ENCODE data around the gene TBC1D22A. TPM values are rescaled to one million over a fixed set of nuclear protein-coding genes. Genes with fewer than 3 reads are reported as not detected.

The TBC1D22A gene
- total and polyA plus RNA-seq, 10 of the 15 experiments (the other 5 are each of a cell fraction or from before 2014, with no cell fraction given), result 0.63 to 44.7 (median 27.4) TPM

DNA sequence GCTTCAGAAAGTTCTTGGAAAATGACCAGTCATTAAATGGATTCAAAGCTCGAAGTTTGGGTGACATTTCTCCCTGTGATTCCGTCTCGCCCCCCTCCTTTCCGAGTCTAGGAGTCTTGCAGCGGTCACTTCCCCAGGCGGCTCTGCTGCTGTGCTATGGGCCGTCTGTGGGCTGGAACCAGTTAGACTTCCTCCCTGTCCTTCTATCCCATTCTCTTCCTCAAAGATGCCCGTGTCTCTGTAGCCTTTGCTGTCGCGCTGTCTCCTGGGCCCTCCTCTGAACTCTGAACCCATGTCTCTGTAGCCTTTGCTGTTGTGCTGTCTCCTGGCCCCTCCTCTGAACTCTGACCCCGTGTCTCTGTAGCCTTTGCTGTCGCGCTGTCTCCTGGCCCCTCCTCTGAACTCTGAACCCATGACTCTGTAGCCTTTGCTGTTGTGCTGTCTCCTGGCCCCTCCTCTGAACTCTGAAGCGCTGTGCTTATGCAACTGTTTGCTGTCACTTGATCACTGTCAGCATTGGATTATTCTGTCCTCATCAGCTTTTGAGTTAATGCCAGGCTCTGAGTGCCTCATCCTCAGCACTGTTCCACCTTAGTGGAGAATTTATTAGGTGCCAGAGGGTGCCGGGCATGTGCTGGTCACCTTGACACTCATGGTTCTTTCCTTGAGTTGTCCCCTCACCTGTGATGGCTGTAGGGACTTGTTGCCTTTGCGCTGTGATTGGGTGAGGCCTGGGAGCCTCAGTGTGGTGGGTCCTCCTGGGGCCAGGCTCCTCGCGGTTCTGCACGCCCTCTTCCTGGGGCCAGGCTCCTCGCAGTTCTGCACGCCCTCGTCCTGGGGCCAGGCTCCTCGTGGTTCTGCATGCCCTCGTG is 173.3 kb downstream of the TBC1D22A start:
- SMC1A ChIA-PET (ENCODE audit: uncharacterized antibody, unreplicated experiment), result interaction anchor here (0.7 kb wide), 1 partner anchor 12 kb away, joined by 3 read pairs; no protein-coding TSS in a partner anchor
- CTCF ChIA-PET, result interaction anchor here (0.8 kb wide), 1 partner anchor 11 kb away, joined by 3 read pairs; no protein-coding TSS in a partner anchor
- Histone ChIP-seq H4K20me1 (ENCODE audit: control insufficient read depth, insufficient read depth) (no peaks in the 10 kb centered on the region), H3K4me2 (ENCODE audit: control insufficient read depth, insufficient read depth) (no peak overlapping the region), H3K79me2 (ENCODE audit: control insufficient read depth, insufficient read depth, low read length) (peaks cover 2% of the 10 kb centered on the region; the same call in 1 of the 2 replicates), H3K36me3 (ENCODE audit: control insufficient read depth in 2 of 2, insufficient read depth in 2 of 2, low read length in 1 of 2) (peaks cover 3 to 24% of the 10 kb centered on the region in 2 experiments; a peak in 3 of 4 replicates), H3K9ac (ENCODE audit: control insufficient read depth, insufficient read depth, low read length) (no peak overlapping the region), H3K4me1 (ENCODE audit: control insufficient read depth, insufficient read depth, low read length) (peaks cover 27% of the 10 kb centered on the region), H3K27me3 (replicated peaks in 1 of 2; ENCODE audit: control insufficient read depth in 2 of 2, insufficient read depth in 2 of 2, low read length in 1 of 2) (no peaks in the 10 kb centered on the region), H2AFZ (ENCODE audit: control insufficient read depth, low read depth, low read length) (no peak overlapping the region), H3K4me3 (no peak overlapping the region), H3K9me3 (replicated peaks; ENCODE audit: control insufficient read depth, insufficient read depth, low read length) (no peaks in the 10 kb centered on the region), H3K27ac (ENCODE audit: control insufficient read depth, insufficient read depth) (no peak overlapping the region)
- ATAC-seq (no peak), FAIRE-seq (no peak), DNase-seq (ENCODE audit: low read depth, low spot score) (no peak)
- intact Hi-C loops (cut with micrococcal nuclease; ENCODE audit: unreplicated experiment), result no loop called here
- WGBS (ENCODE audit: insufficient coverage, insufficient replicate concordance, low lambda C conversion rate, missing lambda C conversion rate), result 93% methylated on average over 24 of the region's 24 CpGs
- BruUV-seq (replicated peaks), result no TSS peak
- POLR2A ChIA-PET, result no interaction called here
- RAD21 ChIA-PET (ENCODE audit: unreplicated experiment), result no interaction called here
- in situ Hi-C loops (cut with MboI), result no loop called here
- TF ChIP-seq TCF7 (IDR thresholded peaks at IDR 0.05; ENCODE audit: borderline replicate concordance), result no peak
- TF ChIP-seq, protein P1, sequence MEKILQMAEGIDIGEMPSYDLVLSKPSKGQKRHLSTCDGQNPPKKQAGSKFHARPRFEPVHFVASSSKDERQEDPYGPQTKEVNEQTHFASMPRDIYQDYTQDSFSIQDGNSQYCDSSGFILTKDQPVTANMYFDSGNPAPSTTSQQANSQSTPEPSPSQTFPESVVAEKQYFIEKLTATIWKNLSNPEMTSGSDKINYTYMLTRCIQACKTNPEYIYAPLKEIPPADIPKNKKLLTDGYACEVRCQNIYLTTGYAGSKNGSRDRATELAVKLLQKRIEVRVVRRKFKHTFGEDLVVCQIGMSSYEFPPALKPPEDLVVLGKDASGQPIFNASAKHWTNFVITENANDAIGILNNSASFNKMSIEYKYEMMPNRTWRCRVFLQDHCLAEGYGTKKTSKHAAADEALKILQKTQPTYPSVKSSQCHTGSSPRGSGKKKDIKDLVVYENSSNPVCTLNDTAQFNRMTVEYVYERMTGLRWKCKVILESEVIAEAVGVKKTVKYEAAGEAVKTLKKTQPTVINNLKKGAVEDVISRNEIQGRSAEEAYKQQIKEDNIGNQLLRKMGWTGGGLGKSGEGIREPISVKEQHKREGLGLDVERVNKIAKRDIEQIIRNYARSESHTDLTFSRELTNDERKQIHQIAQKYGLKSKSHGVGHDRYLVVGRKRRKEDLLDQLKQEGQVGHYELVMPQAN (conservative IDR thresholded peaks at IDR 0.05), result no peak
- TF ChIP-seq, protein P2, sequence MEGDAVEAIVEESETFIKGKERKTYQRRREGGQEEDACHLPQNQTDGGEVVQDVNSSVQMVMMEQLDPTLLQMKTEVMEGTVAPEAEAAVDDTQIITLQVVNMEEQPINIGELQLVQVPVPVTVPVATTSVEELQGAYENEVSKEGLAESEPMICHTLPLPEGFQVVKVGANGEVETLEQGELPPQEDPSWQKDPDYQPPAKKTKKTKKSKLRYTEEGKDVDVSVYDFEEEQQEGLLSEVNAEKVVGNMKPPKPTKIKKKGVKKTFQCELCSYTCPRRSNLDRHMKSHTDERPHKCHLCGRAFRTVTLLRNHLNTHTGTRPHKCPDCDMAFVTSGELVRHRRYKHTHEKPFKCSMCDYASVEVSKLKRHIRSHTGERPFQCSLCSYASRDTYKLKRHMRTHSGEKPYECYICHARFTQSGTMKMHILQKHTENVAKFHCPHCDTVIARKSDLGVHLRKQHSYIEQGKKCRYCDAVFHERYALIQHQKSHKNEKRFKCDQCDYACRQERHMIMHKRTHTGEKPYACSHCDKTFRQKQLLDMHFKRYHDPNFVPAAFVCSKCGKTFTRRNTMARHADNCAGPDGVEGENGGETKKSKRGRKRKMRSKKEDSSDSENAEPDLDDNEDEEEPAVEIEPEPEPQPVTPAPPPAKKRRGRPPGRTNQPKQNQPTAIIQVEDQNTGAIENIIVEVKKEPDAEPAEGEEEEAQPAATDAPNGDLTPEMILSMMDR (IDR thresholded peaks at IDR 0.05 in 2 of 3, conservative IDR thresholded peaks at IDR 0.05 in 1 of 3; ENCODE audit: control insufficient read depth in 2 of 3, extremely low read depth in 1 of 3, insufficient read depth in 1 of 3, low read depth in 3 of 3, low read length in 3 of 3), result no peak
- TF ChIP-seq RFX5 (IDR thresholded peaks at IDR 0.05; ENCODE audit: low read depth, low read length), result no peak
- TF ChIP-seq, protein P3, sequence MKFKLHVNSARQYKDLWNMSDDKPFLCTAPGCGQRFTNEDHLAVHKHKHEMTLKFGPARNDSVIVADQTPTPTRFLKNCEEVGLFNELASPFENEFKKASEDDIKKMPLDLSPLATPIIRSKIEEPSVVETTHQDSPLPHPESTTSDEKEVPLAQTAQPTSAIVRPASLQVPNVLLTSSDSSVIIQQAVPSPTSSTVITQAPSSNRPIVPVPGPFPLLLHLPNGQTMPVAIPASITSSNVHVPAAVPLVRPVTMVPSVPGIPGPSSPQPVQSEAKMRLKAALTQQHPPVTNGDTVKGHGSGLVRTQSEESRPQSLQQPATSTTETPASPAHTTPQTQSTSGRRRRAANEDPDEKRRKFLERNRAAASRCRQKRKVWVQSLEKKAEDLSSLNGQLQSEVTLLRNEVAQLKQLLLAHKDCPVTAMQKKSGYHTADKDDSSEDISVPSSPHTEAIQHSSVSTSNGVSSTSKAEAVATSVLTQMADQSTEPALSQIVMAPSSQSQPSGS (IDR thresholded peaks at IDR 0.05; ENCODE audit: low read length), result no peak
- TF ChIP-seq, protein P4, sequence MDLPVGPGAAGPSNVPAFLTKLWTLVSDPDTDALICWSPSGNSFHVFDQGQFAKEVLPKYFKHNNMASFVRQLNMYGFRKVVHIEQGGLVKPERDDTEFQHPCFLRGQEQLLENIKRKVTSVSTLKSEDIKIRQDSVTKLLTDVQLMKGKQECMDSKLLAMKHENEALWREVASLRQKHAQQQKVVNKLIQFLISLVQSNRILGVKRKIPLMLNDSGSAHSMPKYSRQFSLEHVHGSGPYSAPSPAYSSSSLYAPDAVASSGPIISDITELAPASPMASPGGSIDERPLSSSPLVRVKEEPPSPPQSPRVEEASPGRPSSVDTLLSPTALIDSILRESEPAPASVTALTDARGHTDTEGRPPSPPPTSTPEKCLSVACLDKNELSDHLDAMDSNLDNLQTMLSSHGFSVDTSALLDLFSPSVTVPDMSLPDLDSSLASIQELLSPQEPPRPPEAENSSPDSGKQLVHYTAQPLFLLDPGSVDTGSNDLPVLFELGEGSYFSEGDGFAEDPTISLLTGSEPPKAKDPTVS (IDR thresholded peaks at IDR 0.05; ENCODE audit: low read depth, low read length), result no peak
- TF ChIP-seq, protein P5, sequence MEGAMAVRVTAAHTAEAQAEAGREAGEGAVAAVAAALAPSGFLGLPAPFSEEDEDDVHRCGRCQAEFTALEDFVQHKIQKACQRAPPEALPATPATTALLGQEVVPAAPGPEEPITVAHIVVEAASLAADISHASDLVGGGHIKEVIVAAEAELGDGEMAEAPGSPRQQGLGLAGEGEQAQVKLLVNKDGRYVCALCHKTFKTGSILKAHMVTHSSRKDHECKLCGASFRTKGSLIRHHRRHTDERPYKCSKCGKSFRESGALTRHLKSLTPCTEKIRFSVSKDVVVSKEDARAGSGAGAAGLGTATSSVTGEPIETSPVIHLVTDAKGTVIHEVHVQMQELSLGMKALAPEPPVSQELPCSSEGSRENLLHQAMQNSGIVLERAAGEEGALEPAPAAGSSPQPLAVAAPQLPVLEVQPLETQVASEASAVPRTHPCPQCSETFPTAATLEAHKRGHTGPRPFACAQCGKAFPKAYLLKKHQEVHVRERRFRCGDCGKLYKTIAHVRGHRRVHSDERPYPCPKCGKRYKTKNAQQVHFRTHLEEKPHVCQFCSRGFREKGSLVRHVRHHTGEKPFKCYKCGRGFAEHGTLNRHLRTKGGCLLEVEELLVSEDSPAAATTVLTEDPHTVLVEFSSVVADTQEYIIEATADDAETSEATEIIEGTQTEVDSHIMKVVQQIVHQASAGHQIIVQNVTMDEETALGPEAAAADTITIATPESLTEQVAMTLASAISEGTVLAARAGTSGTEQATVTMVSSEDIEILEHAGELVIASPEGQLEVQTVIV (IDR thresholded peaks at IDR 0.05; ENCODE audit: borderline replicate concordance, partially characterized antibody), result no peak
- no peak for TF ChIP-seq IKZF1 (conservative IDR thresholded peaks at IDR 0.05)

Data from GM12878 (cell line).